MM.1S (cell line): Measurements from ENCODE around the gene PPP1R7.

Experiments used
- CTCF ChIP-seq: fragments of 300-600 bp; sonication (generic); IDR thresholded peaks from 2 replicates; pipeline ENCODE4 v1.5.1; 2016; ENCODE audit warnings: antibody characterized with exemption, low read length, mixed read lengths
- EZH2 ChIP-seq: fragments of 300-600 bp; sonication (generic); optimal IDR thresholded peaks from 2 replicates; pipeline ENCODE3; 2017; ENCODE audit warnings: low read depth, mild to moderate bottlenecking, antibody characterized with exemption, low read length, mixed read lengths

- TF ChIP-seq EZH2 (no peak), CTCF (no peak)
These were observed 74.7 kb downstream of the PPP1R7 start for GRCh38 chr2:241224851-241225438.
